GM10847 (cell line): ENCODE data around the gene MSGN1.

ENCODE experiments used
- POLR2A ChIP-seq: IDR thresholded peaks from 2 replicates; pipeline ENCODE4 v1.6.1; 2011; ENCODE audit not compliant: insufficient read length; ENCODE audit errors: extremely low read depth

The MSGN1 gene

GRCh38 chr2:17799301-17800120, 16.7 kb upstream of the MSGN1 start:
- no peak for TF ChIP-seq POLR2A

DNA sequence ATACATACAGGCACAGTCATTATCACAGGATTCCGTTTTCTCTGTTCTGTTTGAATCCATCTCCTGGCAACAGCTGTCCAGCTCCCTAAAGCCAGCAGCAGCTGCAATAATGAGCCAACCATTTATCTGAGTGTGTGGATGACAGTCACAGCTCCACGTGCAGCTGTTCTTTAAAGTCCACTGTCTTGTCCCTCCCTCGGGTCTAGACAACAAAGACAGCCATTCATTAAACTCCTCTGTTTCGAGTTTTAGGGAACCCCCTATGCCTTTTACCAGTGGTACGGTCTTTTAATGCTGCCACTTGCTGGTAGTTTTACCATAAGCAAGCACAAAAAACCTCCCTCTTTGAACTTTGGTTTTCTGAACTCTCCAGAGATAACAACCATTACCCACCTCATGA, 16.0 kb upstream of the MSGN1 start:
- no peak for TF ChIP-seq POLR2A

- TF ChIP-seq POLR2A: no peak
Observed at GRCh38 chr2:17800693-17801458, 15.4 kb upstream of the MSGN1 start.

GRCh38 chr2:17803497-17803896, 12.8 kb upstream of the MSGN1 start:
- no peak for TF ChIP-seq POLR2A

GRCh38 chr2:17804358-17804757, 11.9 kb upstream of the MSGN1 start:
- no peak for TF ChIP-seq POLR2A

- TF ChIP-seq POLR2A: no peak
Observed at GRCh38 chr2:17805166-17805565, 11.1 kb upstream of the MSGN1 start.

DNA sequence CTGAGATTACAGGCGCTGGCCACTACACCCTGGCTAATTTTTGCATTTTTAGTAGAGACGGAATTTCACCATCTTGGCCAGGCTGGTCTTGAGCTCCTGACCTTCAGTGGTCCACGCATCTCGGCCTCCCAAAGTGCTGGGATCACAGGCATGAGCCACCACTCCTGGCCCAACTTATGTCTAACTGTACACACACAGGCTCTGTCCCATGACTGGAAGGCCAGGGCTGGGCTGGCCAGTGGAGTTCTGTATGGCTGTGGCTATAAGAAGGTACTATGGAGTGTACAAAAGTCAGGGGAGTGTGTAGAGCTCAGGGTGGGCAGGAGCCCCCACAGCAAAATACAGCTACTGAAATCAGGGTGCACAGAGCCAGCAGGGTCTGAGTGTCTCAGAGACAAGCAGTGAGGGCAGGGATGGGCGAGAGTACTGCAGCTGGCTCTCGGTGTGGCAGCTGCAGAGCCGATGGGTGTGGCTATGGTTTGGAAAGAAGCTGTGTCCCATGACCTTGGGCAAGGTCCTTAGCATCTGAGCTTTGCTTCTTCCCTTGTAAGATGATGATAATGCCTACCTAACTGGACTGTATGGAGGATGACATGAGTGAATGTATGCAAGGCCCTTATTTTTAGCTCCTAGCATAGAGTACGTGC, 10.4 kb upstream of the MSGN1 start:
- TF ChIP-seq POLR2A: no peak

GRCh38 chr2:17813010-17813741, 3.1 kb upstream of the MSGN1 start:
- no peak for TF ChIP-seq POLR2A

DNA sequence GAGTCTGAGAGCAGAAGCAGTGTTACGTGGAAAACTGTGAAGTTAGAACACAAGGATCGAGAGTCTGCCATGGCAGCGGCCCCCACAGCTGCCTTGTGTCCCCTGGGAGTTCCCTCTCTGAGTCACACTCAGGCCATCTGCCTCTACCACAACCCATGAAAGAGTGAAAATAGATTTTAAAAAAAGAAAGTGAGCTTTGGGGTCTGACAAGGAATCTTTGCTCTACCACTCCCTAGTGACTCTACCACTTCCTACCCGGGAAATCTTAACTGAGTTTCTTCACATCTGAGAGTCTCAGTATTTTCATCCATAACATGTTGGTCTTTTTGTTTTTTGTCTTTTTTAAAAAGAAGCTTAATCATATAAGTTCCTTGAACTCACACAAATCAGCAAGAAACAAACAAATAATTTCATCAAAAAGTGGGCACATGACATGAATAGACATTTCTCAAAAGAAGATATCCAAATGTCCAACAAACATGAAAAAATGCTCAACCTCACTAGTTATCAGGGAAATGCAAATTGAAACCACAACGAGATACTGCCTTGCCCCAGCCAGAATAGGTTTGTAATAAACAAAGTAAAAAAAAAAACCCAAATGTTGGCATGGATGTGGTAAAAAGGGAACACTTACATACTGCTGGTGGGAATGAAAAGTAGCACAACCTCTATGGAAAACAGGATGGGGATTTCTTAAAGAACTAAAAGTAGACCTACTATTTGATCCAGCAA, 2.4 kb upstream of the MSGN1 start:
- TF ChIP-seq POLR2A: no peak

- TF ChIP-seq POLR2A: no peak
Observed at GRCh38 chr2:17814601-17815000, 1.7 kb upstream of the MSGN1 start.

- TF ChIP-seq POLR2A: no peak
Observed at GRCh38 chr2:17815468-17816184, 634 bp upstream of the MSGN1 start.

DNA sequence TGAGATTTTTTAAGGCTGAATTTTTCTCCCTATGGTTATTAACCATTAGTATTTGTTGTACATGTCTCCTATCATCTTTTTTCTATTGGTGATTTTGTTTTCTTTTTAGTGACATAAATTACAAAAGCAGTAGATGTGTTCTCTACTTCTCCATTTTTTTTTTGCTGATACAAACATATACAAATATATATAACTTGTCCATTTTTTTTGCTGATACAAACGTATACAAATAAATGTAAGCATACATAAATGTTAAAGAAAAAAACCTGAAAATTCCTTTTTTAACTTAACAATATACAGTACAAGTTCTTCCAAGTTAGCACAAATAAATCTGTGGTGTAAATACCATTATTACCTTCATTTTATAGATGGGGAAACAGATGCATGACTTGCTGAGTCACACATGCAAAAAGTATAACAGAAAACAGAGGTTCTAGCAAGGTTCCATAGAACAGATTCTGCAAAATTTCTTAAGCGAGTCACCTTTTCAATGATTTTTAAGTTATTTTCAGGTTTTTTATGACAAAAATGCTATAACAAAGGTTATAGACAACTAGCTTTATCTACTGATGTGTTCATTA, 2.1 kb downstream of the MSGN1 start:
- TF ChIP-seq POLR2A: no peak

DNA sequence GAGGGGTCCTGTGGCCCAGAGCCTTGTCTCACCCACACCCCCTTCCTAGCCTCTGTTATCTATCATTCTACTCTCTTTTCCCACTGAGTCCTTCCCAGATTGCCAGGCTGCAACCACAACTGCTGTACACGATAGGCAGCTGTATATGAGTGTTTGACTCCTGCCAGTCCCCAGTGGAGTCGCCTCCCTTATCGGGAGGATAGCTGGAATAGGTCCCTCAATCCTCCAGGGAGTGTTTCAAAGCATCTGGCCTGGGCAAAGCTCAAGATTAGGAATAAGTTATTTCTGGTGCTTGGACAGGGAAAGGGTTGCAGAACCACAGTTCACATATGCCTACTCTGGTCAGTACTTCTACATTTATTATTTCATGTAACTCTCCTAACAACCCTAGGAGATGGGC, 4.8 kb downstream of the MSGN1 start:
- no peak for TF ChIP-seq POLR2A

GRCh38 chr2:17821535-17822444, 5.5 kb downstream of the MSGN1 start:
- TF ChIP-seq POLR2A: no peak
